ENCODE results near the gene OR13D1.
"Not testable (repeated sequence)": the region's sequence is repeated elsewhere in the genome, so short reads cannot be mapped to it uniquely, and the experiment has no call there.

The OR13D1 gene, protein sequence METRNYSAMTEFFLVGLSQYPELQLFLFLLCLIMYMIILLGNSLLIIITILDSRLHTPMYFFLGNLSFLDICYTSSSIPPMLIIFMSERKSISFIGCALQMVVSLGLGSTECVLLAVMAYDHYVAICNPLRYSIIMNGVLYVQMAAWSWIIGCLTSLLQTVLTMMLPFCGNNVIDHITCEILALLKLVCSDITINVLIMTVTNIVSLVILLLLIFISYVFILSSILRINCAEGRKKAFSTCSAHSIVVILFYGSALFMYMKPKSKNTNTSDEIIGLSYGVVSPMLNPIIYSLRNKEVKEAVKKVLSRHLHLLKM

DNA sequence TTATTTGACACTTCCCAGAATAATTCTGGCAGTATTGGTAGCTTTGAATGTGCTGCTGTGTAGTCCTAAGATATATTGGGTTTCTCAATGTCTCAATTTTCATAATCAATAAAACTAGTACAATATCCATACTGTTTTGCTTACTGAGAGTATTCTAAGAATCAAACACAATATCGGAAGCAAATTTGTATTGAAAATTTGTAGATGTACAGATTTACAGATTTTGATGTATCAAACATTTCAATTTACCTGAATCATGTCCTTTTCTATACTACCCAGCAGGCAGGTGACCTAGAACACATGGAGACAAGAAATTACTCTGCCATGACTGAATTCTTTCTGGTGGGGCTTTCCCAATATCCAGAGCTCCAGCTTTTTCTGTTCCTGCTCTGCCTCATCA lies at the start of gene OR13D1:
OR13D1 (plus strand) TSS at position 301 of the 400 bp plus-strand sequence; CDS start at position 301, 0 bp downstream.
- DNase-seq = no peak

GRCh38 chr9:104658496-104659195 lies 35.7 kb upstream of the OR13D1 start:
- no peak for DNase-seq

DNA sequence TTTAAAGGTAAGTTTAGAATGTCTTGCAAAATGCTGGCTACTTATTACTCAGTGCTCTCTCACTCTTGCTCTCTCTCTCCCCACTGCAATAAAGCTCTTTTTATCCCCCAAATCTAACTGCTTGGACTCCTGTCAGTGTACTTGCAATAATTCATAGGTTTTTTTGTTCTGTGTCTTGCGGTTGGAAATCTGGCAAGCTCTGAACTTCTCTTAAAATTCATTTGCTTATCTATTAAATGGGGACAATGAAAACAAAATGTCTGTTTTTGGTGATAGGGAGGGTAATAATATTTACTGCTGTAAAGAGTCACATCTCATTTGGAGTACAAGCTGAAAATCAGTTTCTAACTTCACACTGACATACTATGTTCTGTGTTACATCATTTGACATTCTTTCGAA lies 18.7 kb upstream of the OR13D1 start:
- no peak for DNase-seq

DNA sequence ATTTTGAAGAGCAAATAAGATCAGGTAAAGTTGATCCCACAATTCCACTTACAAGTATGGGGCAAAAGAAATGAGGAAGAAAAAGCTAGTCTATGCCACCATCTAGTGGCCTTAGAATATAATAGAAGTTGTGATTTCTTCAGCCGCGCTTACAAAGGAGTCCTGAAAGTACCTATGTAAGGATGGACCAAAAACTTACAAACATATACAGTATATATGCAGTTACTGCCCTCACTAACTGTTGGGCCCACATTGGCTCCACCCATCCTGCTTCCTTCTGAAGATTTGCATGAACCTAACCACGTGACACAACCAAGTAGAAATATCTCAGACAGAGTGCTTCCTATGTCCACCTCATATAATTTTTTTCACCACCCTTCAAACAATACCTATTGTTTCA lies 11.7 kb upstream of the OR13D1 start:
- DNase-seq = peak; percentile 67

- no peak for DNase-seq
These were observed 8.2 kb upstream of the OR13D1 start for GRCh38 chr9:104686081-104686480.

DNA sequence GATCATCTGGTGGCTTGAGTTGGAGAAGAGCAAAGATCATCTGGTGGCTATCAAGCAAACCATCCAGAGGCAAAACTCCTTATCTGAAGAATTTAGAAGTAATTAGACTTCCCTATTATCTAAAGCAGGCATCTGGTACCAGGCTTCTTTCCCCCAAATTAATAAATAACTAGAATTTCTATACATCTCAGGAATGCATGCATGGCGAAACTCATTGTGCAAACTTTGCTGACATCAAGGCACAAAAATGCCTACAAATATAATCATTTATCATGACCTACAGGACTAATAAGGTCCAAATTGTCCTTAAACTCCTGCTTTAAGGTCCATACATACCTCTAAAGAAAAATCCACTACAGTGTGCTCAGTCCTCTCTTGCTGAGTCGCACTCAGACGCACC lies 6.0 kb downstream of the OR13D1 start:
- DNase-seq = no peak

- not testable (repeated sequence) for DNase-seq
These were observed 14.4 kb downstream of the OR13D1 start for GRCh38 chr9:104708737-104709136.

DNA sequence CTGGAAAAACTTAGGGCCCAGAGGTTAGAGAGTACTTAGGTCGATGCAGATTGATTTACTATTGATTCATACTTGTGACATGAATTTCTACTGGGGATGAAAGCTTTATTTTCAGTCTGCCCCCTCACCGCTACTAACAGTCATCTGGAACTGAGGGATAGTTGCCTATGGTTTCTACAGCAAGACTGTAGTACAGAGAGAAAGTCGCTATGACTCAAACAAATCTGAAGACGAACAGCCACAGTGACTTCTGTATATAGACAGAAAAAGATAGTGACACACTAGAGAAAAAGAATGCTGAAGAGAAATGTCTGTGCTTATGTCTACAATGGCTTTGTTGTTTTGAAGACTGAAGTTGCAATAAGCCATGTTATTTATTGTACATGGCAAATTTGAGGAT lies 17.3 kb downstream of the OR13D1 start:
- no peak for DNase-seq

DNA sequence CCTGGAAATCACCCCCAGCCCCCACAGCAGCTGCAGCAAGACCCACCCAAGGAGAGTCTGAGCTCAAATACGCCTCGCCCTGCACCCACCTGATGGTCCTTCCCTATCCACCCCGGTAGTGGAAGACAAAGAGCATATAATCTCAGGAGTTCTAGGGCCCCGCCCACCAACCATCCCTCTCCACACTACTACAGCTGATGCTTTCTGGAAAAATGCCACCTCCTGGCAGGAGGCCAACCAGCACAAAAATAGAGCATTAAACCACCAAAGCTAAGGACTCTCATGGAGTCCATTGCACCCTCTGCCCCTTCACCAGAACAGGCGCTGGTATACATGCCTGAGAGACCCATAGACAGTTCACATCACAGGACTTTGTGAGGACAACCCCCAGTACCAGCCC lies 30.7 kb downstream of the OR13D1 start:
- DNase-seq = no peak

GRCh38 chr9:104738452-104738851 lies 44.1 kb downstream of the OR13D1 start:
- no peak for DNase-seq

GRCh38 chr9:104740621-104741020 lies 46.3 kb downstream of the OR13D1 start:
- DNase-seq = no peak

DNA sequence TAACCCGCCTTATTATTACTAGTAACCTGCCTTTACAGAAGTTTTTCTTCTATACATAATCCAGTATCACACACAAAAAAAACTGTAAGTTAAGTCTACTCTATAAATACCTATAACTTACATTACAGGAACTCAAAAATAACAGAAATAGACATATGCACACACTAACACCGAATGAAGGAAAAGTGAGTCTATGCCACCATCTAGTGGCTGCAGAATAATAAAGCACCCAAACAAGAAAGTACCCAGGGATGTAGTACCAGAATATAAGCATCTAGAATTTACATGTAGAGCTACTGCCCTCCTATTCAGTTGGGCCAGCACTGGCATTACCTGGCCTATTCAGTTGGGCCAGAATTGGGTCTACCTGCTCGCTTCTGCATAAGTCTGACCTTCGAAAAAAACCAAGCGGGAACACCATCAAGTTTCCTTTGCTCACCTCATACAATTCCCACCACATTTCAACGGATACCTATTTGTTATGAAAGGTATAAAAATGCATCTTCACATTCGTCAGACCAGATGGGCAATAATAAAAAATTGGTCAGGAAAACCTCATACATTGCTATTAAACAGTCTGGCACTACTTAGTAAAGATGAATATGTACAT lies 49.2 kb downstream of the OR13D1 start:
- DNase-seq = peak; percentile 76

All from NCI-H1092 treated with DMSO at 0.1 percent for 48 hours (cell line).